ENCODE data around the gene WIF1. TPM values are rescaled to one million over a fixed set of nuclear protein-coding genes. Genes with fewer than 3 reads are reported as not detected.

WIF1 gene
- polyA plus RNA-seq, 1 donor (not counting 4 experiments of a cell fraction or from before 2014, with no cell fraction given): not detected

- DNase-seq (ENCODE audit: low read depth, low spot score) (no peak), FAIRE-seq (no peak)
- Histone ChIP-seq H3K27me3 (ENCODE audit: control insufficient read depth, extremely low read depth, insufficient read depth, low read length) (peaks cover 40% of the 10 kb centered on the region), H3K4me3 (ENCODE audit: control insufficient read depth in 2 of 3, extremely low read depth in 1 of 3, insufficient read depth in 2 of 3, low read depth in 1 of 3, low read length in 3 of 3) (no peak overlapping the region), H3K9ac (ENCODE audit: control insufficient read depth, extremely low read depth, insufficient read depth, low read length) (no peak overlapping the region), H3K4me1 (ENCODE audit: control insufficient read depth, extremely low read depth, insufficient read depth, low read length) (no peaks in the 10 kb centered on the region), H3K79me2 (ENCODE audit: control insufficient read depth, insufficient read depth, low read length) (no peaks in the 10 kb centered on the region), H4K20me1 (ENCODE audit: control insufficient read depth, extremely low read depth, insufficient read depth, low read length) (no peaks in the 10 kb centered on the region), H3K36me3 (ENCODE audit: control insufficient read depth in 2 of 2, extremely low read depth in 1 of 2, insufficient read depth in 2 of 2, low read length in 2 of 2) (no peaks in the 10 kb centered on the region), H3K4me2 (ENCODE audit: control insufficient read depth, extremely low read depth, insufficient read depth, low read depth, low read length) (no peak overlapping the region), H3K27ac (ENCODE audit: control insufficient read depth, insufficient read depth, low read length) (no peak overlapping the region), H2AFZ (ENCODE audit: control insufficient read depth, low read length) (no peak overlapping the region), H3K9me3 (ENCODE audit: control insufficient read depth, low read depth, low read length) (no peaks in the 10 kb centered on the region), H3K9me1 (ENCODE audit: control insufficient read depth, extremely low read depth, insufficient read depth, low read length) (no peaks in the 10 kb centered on the region)
- dilution Hi-C loops (cut with MboI; ENCODE audit: extremely low pct_ligation_motif_present, low sequenced_read_pairs): no loop called here
- TF ChIP-seq CTCF (optimal IDR thresholded peaks at IDR 0.05 in 1 of 3, IDR thresholded peaks at IDR 0.05 in 1 of 3, conservative IDR thresholded peaks at IDR 0.05 in 1 of 3; ENCODE audit: extremely low read depth in 1 of 3, insufficient read depth in 2 of 3, low read length in 3 of 3) (no peak), EZH2 (IDR thresholded peaks at IDR 0.05; ENCODE audit: low read length) (no peak)
Observed at GRCh38 chr12:65140738-65141137, 19.6 kb upstream of the WIF1 start.

- H3K36me3 ChIP-seq (ENCODE audit: control insufficient read depth in 2 of 2, extremely low read depth in 1 of 2, insufficient read depth in 2 of 2, low read length in 2 of 2): no peaks in the 10 kb centered on the region
- H4K20me1 ChIP-seq (ENCODE audit: control insufficient read depth, extremely low read depth, insufficient read depth, low read length): no peaks in the 10 kb centered on the region
- H3K27me3 ChIP-seq (ENCODE audit: control insufficient read depth, extremely low read depth, insufficient read depth, low read length): peaks cover 37% of the 10 kb centered on the region
- H2AFZ ChIP-seq (ENCODE audit: control insufficient read depth, low read length): no peak overlapping the region
- H3K27ac ChIP-seq (ENCODE audit: control insufficient read depth, insufficient read depth, low read length): no peak overlapping the region
- TF ChIP-seq CTCF (optimal IDR thresholded peaks at IDR 0.05 in 1 of 3, IDR thresholded peaks at IDR 0.05 in 1 of 3, conservative IDR thresholded peaks at IDR 0.05 in 1 of 3; ENCODE audit: extremely low read depth in 1 of 3, insufficient read depth in 2 of 3, low read length in 3 of 3): no peak
- TF ChIP-seq EZH2 (IDR thresholded peaks at IDR 0.05; ENCODE audit: low read length): peak; percentile 25
- DNase-seq (ENCODE audit: low read depth, low spot score) (no peak), FAIRE-seq (no peak)
- no peak overlapping the region for H3K9ac ChIP-seq (ENCODE audit: control insufficient read depth, extremely low read depth, insufficient read depth, low read length)
- no peaks in the 10 kb centered on the region for H3K4me1 ChIP-seq (ENCODE audit: control insufficient read depth, extremely low read depth, insufficient read depth, low read length)
- no peak overlapping the region for H3K4me2 ChIP-seq (ENCODE audit: control insufficient read depth, extremely low read depth, insufficient read depth, low read depth, low read length)
- H3K9me3 ChIP-seq (ENCODE audit: control insufficient read depth, low read depth, low read length): no peaks in the 10 kb centered on the region
- H3K79me2 ChIP-seq (ENCODE audit: control insufficient read depth, insufficient read depth, low read length): no peaks in the 10 kb centered on the region
- dilution Hi-C loops (cut with MboI; ENCODE audit: extremely low pct_ligation_motif_present, low sequenced_read_pairs): no loop called here
- H3K4me3 ChIP-seq (ENCODE audit: control insufficient read depth in 2 of 3, extremely low read depth in 1 of 3, insufficient read depth in 2 of 3, low read depth in 1 of 3, low read length in 3 of 3): no peak overlapping the region
- no peaks in the 10 kb centered on the region for H3K9me1 ChIP-seq (ENCODE audit: control insufficient read depth, extremely low read depth, insufficient read depth, low read length)
Observed at GRCh38 chr12:65139389-65139788, 18.3 kb upstream of the WIF1 start.

Measured in keratinocyte (primary cell).